Fibroblast of lung (primary cell): Measurements from ENCODE around the gene CDCA7L. TPM values are rescaled to one million over a fixed set of nuclear protein-coding genes. Genes with fewer than 3 reads are reported as not detected.

ENCODE experiments used
- DNase-seq, 2 donors: peaks; one replicate each; pipeline versions ENCODE4 v3.0.0 to v3.0.0-alpha.2; 2010; ENCODE audit warnings: low read depth in 2 of 2
- H2AFZ ChIP-seq: 2 replicates; pipeline ENCODE4 v1.5.1; 2012; ENCODE audit warnings: low read length, control low read depth, inconsistent platforms
- H3K27ac ChIP-seq: 2 replicates; pipeline ENCODE4 v1.5.1; 2011; ENCODE audit warnings: low read length, control low read depth; ENCODE audit not compliant: insufficient read depth
- H3K27me3 ChIP-seq: 2 replicates; pipeline ENCODE4 v1.5.1; 2011; ENCODE audit warnings: mild to moderate bottlenecking, low read length; ENCODE audit not compliant: control insufficient read depth, insufficient read depth
- H3K36me3 ChIP-seq: 2 replicates; pipeline ENCODE4 v1.5.1; 2011; ENCODE audit warnings: low read length; ENCODE audit not compliant: control insufficient read depth, insufficient read depth
- H3K4me1 ChIP-seq: 2 replicates; pipeline ENCODE4 v1.5.1; 2011; ENCODE audit warnings: low read length; ENCODE audit not compliant: control insufficient read depth, insufficient read depth; ENCODE audit errors: extremely low read depth
- H3K4me2 ChIP-seq: 2 replicates; pipeline ENCODE4 v1.5.1; 2011; ENCODE audit warnings: low read length, control low read depth; ENCODE audit not compliant: insufficient read depth; ENCODE audit errors: extremely low read depth
- H3K4me3 ChIP-seq, 4 experiments: fragments of 200-600 bp in 1 of 4; sonication (generic) in 1 of 4; replicated peaks in 1 of 4; 2 replicates each; pipeline ENCODE4 v1.5.1; 2011 to 2016; ENCODE audit warnings: low read length in 4 of 4, low read depth in 3 of 4, mild to moderate bottlenecking in 3 of 4, control low read depth in 2 of 4, inconsistent platforms in 1 of 4, mixed read lengths in 1 of 4; ENCODE audit not compliant: insufficient read depth in 1 of 4; ENCODE audit errors: control extremely low read depth in 1 of 4
- H3K79me2 ChIP-seq: 2 replicates; pipeline ENCODE4 v1.5.1; 2012; ENCODE audit warnings: mild to moderate bottlenecking, low read length, inconsistent platforms; ENCODE audit not compliant: control insufficient read depth, insufficient read depth
- H3K9ac ChIP-seq: 2 replicates; pipeline ENCODE4 v1.5.1; 2011; ENCODE audit warnings: mild to moderate bottlenecking, low read length, control low read depth; ENCODE audit not compliant: insufficient read depth
- H3K9me3 ChIP-seq: 2 replicates; pipeline ENCODE4 v1.5.1; 2012; ENCODE audit warnings: low read depth, low read length; ENCODE audit not compliant: control insufficient read depth, insufficient read depth
- H4K20me1 ChIP-seq: 2 replicates; pipeline ENCODE4 v1.5.1; 2011; ENCODE audit warnings: low read length; ENCODE audit not compliant: control insufficient read depth, insufficient read depth; ENCODE audit errors: extremely low read depth
- EZH2 ChIP-seq: IDR thresholded peaks from 2 replicates; pipeline ENCODE4 v1.5.1; 2012; ENCODE audit warnings: low read length, control low read depth, mild to moderate bottlenecking; ENCODE audit errors: missing control alignments
- polyA plus RNA-seq, 2 donors: library from polyadenylated mRNA; depleted of rRNA in 1 of 2; stranded (reverse) in 1 of 2; unstranded in 1 of 2; fragments of >200 nt; gene quantifications; 2 replicates each; pipeline ENCODE4 v1.2.1, GENCODE V29; 2011 to 2012; ENCODE audit warnings: missing spikeins in 1 of 2
- total RNA-seq: library from RNA; depleted of rRNA; stranded (reverse); fragments of >200 nt; gene quantifications from 2 replicates; pipeline ENCODE4 v1.2.1, GENCODE V29; 2014
- TF ChIP-seq, protein P1 (sequence below), 2 donors: IDR thresholded peaks in 1 of 2; conservative IDR thresholded peaks in 1 of 2; 1 replicate in 1 of 2; 2 replicates in 1 of 2; pipeline ENCODE4 v1.5.1; 2011 to 2012; ENCODE audit warnings: low read length in 2 of 2, control low read depth in 1 of 2, inconsistent platforms in 1 of 2, low read depth in 1 of 2, mild to moderate bottlenecking in 1 of 2

Gene CDCA7L
- total and polyA plus RNA-seq, 2 donors (not counting 1 experiment from before 2014, with no cell fraction given): 25.3 to 29.1 TPM

DNA sequence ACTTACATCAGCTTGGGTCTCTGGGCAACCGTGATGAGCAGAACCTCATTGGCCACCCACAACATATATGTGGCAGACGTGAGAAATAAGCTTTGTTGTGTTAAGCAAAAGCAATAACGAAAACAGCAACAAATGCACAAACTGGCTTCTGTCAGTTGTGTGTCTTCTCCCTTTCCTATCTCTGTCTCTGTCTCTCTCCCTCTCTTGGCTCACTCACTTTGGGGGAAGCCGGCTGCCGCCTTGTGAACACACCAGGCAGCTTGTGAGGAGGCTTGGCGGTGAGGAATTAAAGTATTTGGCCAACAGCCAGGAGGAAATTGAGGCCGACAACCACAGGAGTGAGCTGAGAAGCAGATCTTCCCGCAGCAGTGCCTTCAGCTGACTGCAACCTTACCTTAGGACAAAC lies 21.9 kb upstream of the CDCA7L start:
- no peak overlapping the region for H3K9ac ChIP-seq
- H3K4me3 ChIP-seq: no peak overlapping the region
- peak in 1 of 2 donors; percentile 11 for DNase-seq
- H3K36me3 ChIP-seq: no peaks in the 10 kb centered on the region
- TF ChIP-seq, protein P1, sequence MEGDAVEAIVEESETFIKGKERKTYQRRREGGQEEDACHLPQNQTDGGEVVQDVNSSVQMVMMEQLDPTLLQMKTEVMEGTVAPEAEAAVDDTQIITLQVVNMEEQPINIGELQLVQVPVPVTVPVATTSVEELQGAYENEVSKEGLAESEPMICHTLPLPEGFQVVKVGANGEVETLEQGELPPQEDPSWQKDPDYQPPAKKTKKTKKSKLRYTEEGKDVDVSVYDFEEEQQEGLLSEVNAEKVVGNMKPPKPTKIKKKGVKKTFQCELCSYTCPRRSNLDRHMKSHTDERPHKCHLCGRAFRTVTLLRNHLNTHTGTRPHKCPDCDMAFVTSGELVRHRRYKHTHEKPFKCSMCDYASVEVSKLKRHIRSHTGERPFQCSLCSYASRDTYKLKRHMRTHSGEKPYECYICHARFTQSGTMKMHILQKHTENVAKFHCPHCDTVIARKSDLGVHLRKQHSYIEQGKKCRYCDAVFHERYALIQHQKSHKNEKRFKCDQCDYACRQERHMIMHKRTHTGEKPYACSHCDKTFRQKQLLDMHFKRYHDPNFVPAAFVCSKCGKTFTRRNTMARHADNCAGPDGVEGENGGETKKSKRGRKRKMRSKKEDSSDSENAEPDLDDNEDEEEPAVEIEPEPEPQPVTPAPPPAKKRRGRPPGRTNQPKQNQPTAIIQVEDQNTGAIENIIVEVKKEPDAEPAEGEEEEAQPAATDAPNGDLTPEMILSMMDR (conservative IDR thresholded peaks at IDR 0.05 in 1 of 2, IDR thresholded peaks at IDR 0.05 in 1 of 2; ENCODE audit: low read depth in 1 of 2, low read length in 2 of 2): no peak
- TF ChIP-seq EZH2: no peak
- H3K4me1 ChIP-seq: no peaks in the 10 kb centered on the region
- no peaks in the 10 kb centered on the region for H3K9me3 ChIP-seq
- no peaks in the 10 kb centered on the region for H3K79me2 ChIP-seq
- no peak overlapping the region for H3K27ac ChIP-seq
- H3K27me3 ChIP-seq: no peaks in the 10 kb centered on the region
- H4K20me1 ChIP-seq: no peaks in the 10 kb centered on the region
- no peak overlapping the region for H2AFZ ChIP-seq
- H3K4me2 ChIP-seq: no peak overlapping the region

DNA sequence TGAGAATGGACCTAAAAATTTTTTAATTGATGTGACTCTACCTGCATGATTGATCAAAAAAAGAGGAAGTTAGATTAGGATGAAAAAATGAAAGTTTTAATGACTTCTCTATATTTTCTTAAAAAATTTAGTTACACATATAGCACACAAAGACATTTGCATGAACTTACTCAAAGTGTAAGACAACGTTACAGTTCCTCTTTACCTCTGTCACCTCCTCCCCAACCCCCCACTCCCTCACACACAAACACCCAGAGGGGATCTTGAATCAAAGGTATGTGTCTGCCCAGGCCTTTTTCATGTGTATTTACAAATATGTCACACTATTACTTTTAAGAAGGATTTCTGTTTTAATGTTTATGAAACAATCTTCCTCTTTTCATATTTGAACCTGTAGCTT lies 20.6 kb upstream of the CDCA7L start:
- H3K4me3 ChIP-seq: no peak overlapping the region
- no peak for TF ChIP-seq EZH2
- TF ChIP-seq, protein P1 (conservative IDR thresholded peaks at IDR 0.05 in 1 of 2, IDR thresholded peaks at IDR 0.05 in 1 of 2; ENCODE audit: low read depth in 1 of 2, low read length in 2 of 2): no peak

DNA sequence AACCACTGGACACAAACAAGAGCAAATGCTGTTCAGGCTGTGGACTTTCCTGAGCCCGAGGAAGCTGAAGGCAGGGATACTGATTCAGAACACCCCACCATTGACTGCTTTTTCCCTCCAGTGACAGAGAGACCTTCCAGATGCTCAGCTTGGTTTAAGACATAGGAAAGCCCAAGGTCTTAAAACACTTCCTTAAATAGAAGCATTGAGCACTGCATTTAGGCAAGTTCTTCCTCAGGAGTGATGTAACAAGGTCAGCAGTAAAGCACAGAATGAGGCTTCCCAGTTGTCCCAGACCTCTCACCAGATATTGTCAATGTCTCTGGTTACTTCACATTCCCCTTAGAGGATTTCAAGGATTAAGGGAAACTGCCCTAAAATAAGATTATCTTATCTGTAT lies 19.6 kb upstream of the CDCA7L start:
- Histone ChIP-seq H3K4me3 (no peak overlapping the region), H3K4me2 (no peak overlapping the region), H2AFZ (no peak overlapping the region), H3K4me1 (no peaks in the 10 kb centered on the region), H4K20me1 (no peaks in the 10 kb centered on the region), H3K27ac (no peak overlapping the region), H3K36me3 (no peaks in the 10 kb centered on the region), H3K27me3 (no peaks in the 10 kb centered on the region), H3K9ac (no peak overlapping the region), H3K9me3 (no peaks in the 10 kb centered on the region), H3K79me2 (no peaks in the 10 kb centered on the region)
- TF ChIP-seq EZH2: no peak
- TF ChIP-seq, protein P1 (conservative IDR thresholded peaks at IDR 0.05 in 1 of 2, IDR thresholded peaks at IDR 0.05 in 1 of 2; ENCODE audit: low read depth in 1 of 2, low read length in 2 of 2): no peak
- DNase-seq: peak in 1 of 2 donors; percentile 32

More for the DNA sequence above, 20.6 kb upstream of the CDCA7L start:
- H3K4me2 ChIP-seq: no peak overlapping the region
- no peak overlapping the region for H2AFZ ChIP-seq
- no peaks in the 10 kb centered on the region for H4K20me1 ChIP-seq
- no peaks in the 10 kb centered on the region for H3K79me2 ChIP-seq
- no peaks in the 10 kb centered on the region for H3K9me3 ChIP-seq
- no peak overlapping the region for H3K9ac ChIP-seq
- no peaks in the 10 kb centered on the region for H3K27me3 ChIP-seq
- no peaks in the 10 kb centered on the region for H3K4me1 ChIP-seq
- no peak overlapping the region for H3K27ac ChIP-seq
- no peak for DNase-seq
- no peaks in the 10 kb centered on the region for H3K36me3 ChIP-seq
